Dermis lymphatic vessel endothelial cell (primary cell): ENCODE data around the gene POLE2. TPM values are rescaled to one million over a fixed set of nuclear protein-coding genes. Genes with fewer than 3 reads are reported as not detected.

Source experiments
- total RNA-seq: library from RNA; depleted of rRNA; stranded (reverse); fragments of >200 nt; gene quantifications from 2 replicates; pipeline ENCODE4 v1.2.1, GENCODE V29; 2014

The POLE2 gene
- total RNA-seq: 3.4 and 4.2 TPM in 2 replicates

GRCh38 chr14:49687942-49688700 lies at the start of gene POLE2:
POLE2 (minus strand) TSS chr14:49688214; CDS start chr14:49688203, 11 bp downstream.

GRCh38 chr14:49692811-49693734 lies 5.1 kb upstream of the POLE2 start, which contains the start of gene KLHDC1:
KLHDC1 (plus strand) TSS chr14:49693120; CDS start chr14:49693195, 75 bp downstream.

GRCh38 chr14:49634547-49635334 lies 53.3 kb downstream of the POLE2 start, which contains the start of gene DNAAF2:
DNAAF2 (minus strand) TSS chr14:49635244; CDS start chr14:49635149, 95 bp downstream.

GRCh38 chr14:49620182-49621113 lies 67.6 kb downstream of the POLE2 start, which contains the start of the genes MGAT2 and RPL36AL:
MGAT2 (plus strand) TSS chr14:49620799; CDS start chr14:49621269, 470 bp downstream.
RPL36AL (minus strand) TSS chr14:49620626; CDS start chr14:49619104, 1,522 bp downstream.

GRCh38 chr14:49598485-49599300 lies 89.3 kb downstream of the POLE2 start, which contains the start of gene LRR1:
LRR1 (plus strand) TSS chr14:49598940; CDS start chr14:49599021, 81 bp downstream.

Other genes starting within 250 kb of the POLE2 start
- gene RPS29, start 101.8 kb downstream of the POLE2 start, total RNA-seq: 1,774 and 3,071 TPM in 2 replicates
- gene LRR1, start 89.3 kb downstream of the POLE2 start, total RNA-seq: 12.4 and 12.9 TPM in 2 replicates
- 271 and 341 TPM in 2 replicates for gene RPL36AL, start 67.6 kb downstream of the POLE2 start, total RNA-seq
- gene MGAT2, start 67.4 kb downstream of the POLE2 start, total RNA-seq: 53.7 and 63.3 TPM in 2 replicates
- gene DNAAF2, start 53.0 kb downstream of the POLE2 start, total RNA-seq: 9.0 and 10.7 TPM in 2 replicates
- gene KLHDC1, start 4.9 kb upstream of the POLE2 start, total RNA-seq: 2.6 and 3.6 TPM in 2 replicates
- gene KLHDC2, start 79.9 kb upstream of the POLE2 start, total RNA-seq: 87.9 and 91.1 TPM in 2 replicates
- gene NEMF, start 164.6 kb upstream of the POLE2 start, total RNA-seq: 54.2 and 64.0 TPM in 2 replicates
- gene ARF6, start 204.9 kb upstream of the POLE2 start, total RNA-seq: 54.3 and 61.5 TPM in 2 replicates